Muscle layer of duodenum (tissue), 2 donors: ENCODE measurements around the gene PLAGL1.
"Not testable (repeated sequence)": the region's sequence is repeated elsewhere in the genome, so short reads cannot be mapped to it uniquely, and the experiment has no call there.

ENCODE experiments used
- H3K27ac ChIP-seq: one replicate; pipeline ENCODE4 v1.7.0; 2013; ENCODE audit warnings: mild to moderate bottlenecking, low read length
- H3K27me3 ChIP-seq: one replicate; pipeline ENCODE4 v1.7.0; 2013; ENCODE audit warnings: low read depth, mild to moderate bottlenecking, control low read depth, low read length
- H3K36me3 ChIP-seq, 2 donors: one replicate each; pipeline ENCODE4 v1.7.0; 2013; ENCODE audit warnings: low read length in 2 of 2, control low read depth in 1 of 2, mild to moderate bottlenecking in 1 of 2; ENCODE audit not compliant: insufficient read depth in 2 of 2, control insufficient read depth in 1 of 2
- H3K4me1 ChIP-seq, 2 donors: one replicate each; pipeline ENCODE4 v1.7.0; 2013; ENCODE audit warnings: low read length in 2 of 2, mild to moderate bottlenecking in 2 of 2, control low read depth in 1 of 2, moderate library complexity in 1 of 2; ENCODE audit not compliant: insufficient read depth in 2 of 2, control insufficient read depth in 1 of 2
- H3K4me3 ChIP-seq, 2 donors: one replicate each; pipeline ENCODE4 v1.7.0; 2013; ENCODE audit warnings: low read length in 2 of 2, low read depth in 1 of 2, mild to moderate bottlenecking in 1 of 2
- H3K9me3 ChIP-seq, 2 donors: one replicate each; pipeline ENCODE4 v1.7.0; 2013; ENCODE audit warnings: low read length in 2 of 2, control low read depth in 1 of 2, mild to moderate bottlenecking in 1 of 2; ENCODE audit not compliant: control insufficient read depth in 1 of 2
- donor health status: healthy.

The PLAGL1 gene, protein sequence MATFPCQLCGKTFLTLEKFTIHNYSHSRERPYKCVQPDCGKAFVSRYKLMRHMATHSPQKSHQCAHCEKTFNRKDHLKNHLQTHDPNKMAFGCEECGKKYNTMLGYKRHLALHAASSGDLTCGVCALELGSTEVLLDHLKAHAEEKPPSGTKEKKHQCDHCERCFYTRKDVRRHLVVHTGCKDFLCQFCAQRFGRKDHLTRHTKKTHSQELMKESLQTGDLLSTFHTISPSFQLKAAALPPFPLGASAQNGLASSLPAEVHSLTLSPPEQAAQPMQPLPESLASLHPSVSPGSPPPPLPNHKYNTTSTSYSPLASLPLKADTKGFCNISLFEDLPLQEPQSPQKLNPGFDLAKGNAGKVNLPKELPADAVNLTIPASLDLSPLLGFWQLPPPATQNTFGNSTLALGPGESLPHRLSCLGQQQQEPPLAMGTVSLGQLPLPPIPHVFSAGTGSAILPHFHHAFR

DNA sequence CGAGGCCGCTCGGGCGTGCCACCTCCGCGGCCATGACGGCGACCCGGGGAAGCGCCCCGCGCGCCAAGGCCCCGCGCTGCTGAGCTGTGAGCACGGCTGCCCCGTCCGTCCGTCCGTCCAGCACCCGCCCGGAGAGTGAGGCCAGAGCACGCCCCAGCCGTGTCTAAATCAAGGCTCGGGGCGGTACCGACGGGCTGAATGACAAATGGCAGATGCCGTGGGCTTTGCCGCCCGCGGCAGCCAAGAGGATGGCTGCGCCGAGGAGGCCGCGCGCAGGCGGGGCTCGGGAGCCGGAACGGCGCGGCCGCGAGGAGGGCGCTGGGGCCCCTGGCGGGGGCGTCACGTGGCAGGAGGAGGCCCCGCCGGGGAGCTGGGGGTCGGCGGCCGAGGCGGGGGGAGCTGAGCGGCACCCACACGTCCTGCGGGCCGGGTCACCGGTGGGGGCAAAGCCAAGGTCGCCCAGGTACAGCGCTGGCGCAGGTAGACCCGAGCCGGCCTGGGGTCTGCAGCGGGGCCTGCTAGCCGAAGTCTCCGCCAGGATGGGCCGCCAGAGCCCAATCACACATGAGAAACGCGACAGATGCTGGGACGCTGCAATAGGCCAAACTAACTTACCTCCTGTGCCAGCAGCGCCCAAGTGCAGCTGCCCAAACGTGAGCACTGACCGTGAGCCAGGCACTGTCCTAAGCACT is at the start of gene PLAGL1:
PLAGL1 (minus strand) TSS at position 140 of the 692 bp plus-strand sequence. CDS start 60,123 bp downstream, outside the sequence.
- no peaks in the 10 kb centered on the region for H3K9me3 ChIP-seq
- H3K36me3 ChIP-seq: no peaks in the 10 kb centered on the region
- no peaks in the 10 kb centered on the region for H3K27me3 ChIP-seq
- no peaks in the 10 kb centered on the region for H3K4me1 ChIP-seq
- H3K4me3 ChIP-seq: peak within 1 kb of the TSS; percentile 61 to 62
- peak within 1 kb of the TSS; percentile 54 for H3K27ac ChIP-seq

DNA sequence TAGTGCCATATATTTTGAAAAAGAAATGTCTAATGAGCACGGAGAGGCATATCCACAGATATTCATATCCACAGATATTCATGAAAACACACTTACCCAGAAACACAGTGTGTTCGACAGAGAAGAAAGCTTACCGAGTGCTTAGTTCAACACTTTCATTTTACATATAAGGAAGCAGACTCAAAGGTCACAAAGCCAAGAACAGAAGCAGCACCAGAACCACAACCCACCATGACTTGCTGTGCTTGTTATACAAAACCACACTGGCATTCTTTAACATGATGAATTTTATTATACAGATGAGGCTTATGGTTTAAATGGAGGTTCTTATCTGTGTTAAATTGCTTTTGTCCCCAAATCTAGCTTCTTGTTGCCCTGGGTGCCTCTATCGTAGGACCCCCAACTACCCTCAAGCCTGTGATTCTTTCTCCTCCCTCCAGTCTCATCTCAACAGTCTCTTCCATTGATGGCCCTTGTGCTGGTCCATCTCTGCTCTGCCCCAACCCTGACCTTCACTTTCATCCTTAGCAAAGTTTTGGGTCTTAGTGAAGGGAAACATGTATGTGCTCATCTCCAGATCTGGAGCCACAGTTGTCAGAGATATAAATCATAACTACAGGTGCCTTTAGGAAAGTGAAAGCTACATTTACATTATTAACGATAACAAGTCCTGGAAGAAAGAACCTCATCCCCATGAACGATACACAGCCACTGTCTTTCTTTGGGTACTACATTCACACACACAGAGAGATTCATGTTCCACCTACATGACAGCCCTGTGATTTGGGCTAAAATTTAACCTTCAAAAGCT is 47.3 kb upstream of the PLAGL1 start:
- H3K27ac ChIP-seq: peak overlapping the region; percentile 52

DNA sequence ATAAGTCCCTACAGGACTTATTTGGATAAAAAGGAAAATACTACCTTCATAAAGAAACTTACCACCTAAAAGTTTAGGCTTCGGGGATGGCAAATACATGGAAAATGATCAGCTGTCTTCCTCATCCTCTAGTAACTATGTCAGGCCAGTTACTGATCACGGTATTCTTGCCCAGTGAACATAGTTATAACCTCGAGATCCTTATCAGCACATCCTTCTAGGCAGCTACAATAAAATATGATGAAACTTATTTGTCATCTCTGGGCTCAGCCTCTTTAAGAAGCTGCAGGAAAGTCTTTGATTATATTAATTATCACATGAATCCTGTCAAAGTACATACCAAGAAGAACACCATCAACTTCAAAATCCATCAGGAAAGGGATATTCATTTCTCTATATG is 45.5 kb upstream of the PLAGL1 start:
- Histone ChIP-seq H3K9me3 (no peaks in the 10 kb centered on the region), H3K4me3 (no peak overlapping the region), H3K27me3 (no peaks in the 10 kb centered on the region), H3K4me1 (no peaks in the 10 kb centered on the region), H3K36me3 (no peaks in the 10 kb centered on the region), H3K27ac (no peak overlapping the region)

More for the DNA sequence above, 47.3 kb upstream of the PLAGL1 start:
- H3K36me3 ChIP-seq: no peaks in the 10 kb centered on the region
- H3K4me3 ChIP-seq: no peak overlapping the region
- H3K9me3 ChIP-seq: no peaks in the 10 kb centered on the region
- no peaks in the 10 kb centered on the region for H3K4me1 ChIP-seq
- H3K27me3 ChIP-seq: no peaks in the 10 kb centered on the region

GRCh38 chr6:144052488-144052887 is 44.4 kb upstream of the PLAGL1 start:
- no peaks in the 10 kb centered on the region for H3K27me3 ChIP-seq
- no peaks in the 10 kb centered on the region for H3K4me1 ChIP-seq
- no peak overlapping the region for H3K4me3 ChIP-seq
- H3K27ac ChIP-seq: no peak overlapping the region
- H3K36me3 ChIP-seq: no peaks in the 10 kb centered on the region
- no peaks in the 10 kb centered on the region for H3K9me3 ChIP-seq

DNA sequence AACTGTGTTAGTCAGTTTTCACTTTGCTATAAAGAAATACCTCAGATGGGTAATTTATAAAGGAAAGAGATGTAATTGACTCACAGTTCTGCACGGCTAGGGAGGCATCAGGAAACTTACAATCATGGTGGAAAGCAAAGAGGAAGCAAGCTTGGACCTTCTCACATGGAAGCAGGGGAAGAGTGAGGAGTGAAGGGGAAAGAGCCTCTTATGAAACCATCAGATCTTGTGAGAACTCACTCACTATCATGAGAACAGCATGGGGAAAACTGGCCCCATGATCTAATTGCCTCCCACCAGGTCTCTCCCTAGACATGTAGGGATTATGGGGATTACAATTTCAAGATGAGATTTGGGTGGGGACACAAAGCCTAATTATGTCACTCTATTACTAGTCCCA is 41.3 kb upstream of the PLAGL1 start:
- H3K4me1 ChIP-seq: no peaks in the 10 kb centered on the region
- no peaks in the 10 kb centered on the region for H3K36me3 ChIP-seq
- no peak overlapping the region for H3K4me3 ChIP-seq
- no peaks in the 10 kb centered on the region for H3K27me3 ChIP-seq
- H3K9me3 ChIP-seq: no peaks in the 10 kb centered on the region
- H3K27ac ChIP-seq: no peak overlapping the region

- H3K36me3 ChIP-seq: no peaks in the 10 kb centered on the region
- H3K27me3 ChIP-seq: no peaks in the 10 kb centered on the region
- no peaks in the 10 kb centered on the region for H3K9me3 ChIP-seq
Measured at GRCh38 chr6:144047688-144048087, 39.6 kb upstream of the PLAGL1 start.

DNA sequence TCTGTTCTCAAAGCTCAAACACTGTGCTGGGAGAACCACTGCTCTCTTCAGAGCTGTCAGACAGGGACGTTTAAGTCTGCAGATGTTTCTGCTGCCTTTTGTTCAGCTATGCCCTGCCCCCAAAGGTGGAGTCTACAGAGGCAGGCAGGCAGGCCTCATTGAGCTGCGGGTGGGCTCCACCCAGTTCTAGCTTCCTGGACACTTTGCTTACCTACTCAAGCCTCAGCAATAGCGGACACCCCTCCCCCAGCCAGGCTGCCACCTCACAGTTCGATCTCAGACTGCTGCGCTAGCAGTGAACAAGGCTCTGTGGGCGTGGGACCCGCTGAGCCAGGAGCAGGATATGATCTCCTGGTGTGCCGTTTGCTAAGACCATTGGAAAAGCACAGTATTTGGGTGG is 38.6 kb upstream of the PLAGL1 start:
- H3K9me3 ChIP-seq: not testable (repeated sequence)

More at GRCh38 chr6:144047688-144048087, 39.6 kb upstream of the PLAGL1 start:
- H3K4me1 ChIP-seq: no peaks in the 10 kb centered on the region
- H3K4me3 ChIP-seq: no peak overlapping the region
- no peak overlapping the region for H3K27ac ChIP-seq

DNA sequence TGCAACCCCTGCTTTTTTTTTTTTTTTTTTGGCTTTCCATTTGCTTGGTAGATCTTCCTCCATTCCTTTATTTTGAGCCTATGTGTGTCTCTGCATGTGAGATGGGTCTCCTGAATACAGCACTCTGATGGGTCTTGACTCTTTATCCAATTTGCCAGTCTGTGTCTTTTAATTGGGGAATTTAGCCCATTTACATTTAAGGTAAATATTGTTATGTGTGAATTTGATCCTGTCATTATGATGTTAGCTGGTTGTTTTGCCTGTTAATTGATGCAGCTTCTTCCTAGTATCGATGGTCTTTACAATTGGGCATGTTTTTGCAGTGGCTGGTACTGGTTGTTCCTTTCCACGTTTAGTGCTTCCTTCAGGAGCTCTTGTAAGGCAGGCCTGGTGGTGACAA is 36.9 kb upstream of the PLAGL1 start:
- not testable (repeated sequence) for H3K27me3 ChIP-seq, H3K27ac ChIP-seq, H3K4me1 ChIP-seq, H3K4me3 ChIP-seq, H3K36me3 ChIP-seq, H3K9me3 ChIP-seq

More for the DNA sequence above, 38.6 kb upstream of the PLAGL1 start:
- H3K4me1 ChIP-seq, H3K36me3 ChIP-seq, H3K27ac ChIP-seq, H3K27me3 ChIP-seq, H3K4me3 ChIP-seq: not testable (repeated sequence)

- Histone ChIP-seq H3K27me3 (no peaks in the 10 kb centered on the region), H3K4me1 (peaks cover 4% of the 10 kb centered on the region in 2 donors), H3K36me3 (no peaks in the 10 kb centered on the region), H3K9me3 (no peaks in the 10 kb centered on the region), H3K27ac (peak overlapping the region; percentile 67), H3K4me3 (peak overlapping the region; percentile 43 to 55)
Measured at GRCh38 chr6:144036835-144037195, 28.8 kb upstream of the PLAGL1 start.

DNA sequence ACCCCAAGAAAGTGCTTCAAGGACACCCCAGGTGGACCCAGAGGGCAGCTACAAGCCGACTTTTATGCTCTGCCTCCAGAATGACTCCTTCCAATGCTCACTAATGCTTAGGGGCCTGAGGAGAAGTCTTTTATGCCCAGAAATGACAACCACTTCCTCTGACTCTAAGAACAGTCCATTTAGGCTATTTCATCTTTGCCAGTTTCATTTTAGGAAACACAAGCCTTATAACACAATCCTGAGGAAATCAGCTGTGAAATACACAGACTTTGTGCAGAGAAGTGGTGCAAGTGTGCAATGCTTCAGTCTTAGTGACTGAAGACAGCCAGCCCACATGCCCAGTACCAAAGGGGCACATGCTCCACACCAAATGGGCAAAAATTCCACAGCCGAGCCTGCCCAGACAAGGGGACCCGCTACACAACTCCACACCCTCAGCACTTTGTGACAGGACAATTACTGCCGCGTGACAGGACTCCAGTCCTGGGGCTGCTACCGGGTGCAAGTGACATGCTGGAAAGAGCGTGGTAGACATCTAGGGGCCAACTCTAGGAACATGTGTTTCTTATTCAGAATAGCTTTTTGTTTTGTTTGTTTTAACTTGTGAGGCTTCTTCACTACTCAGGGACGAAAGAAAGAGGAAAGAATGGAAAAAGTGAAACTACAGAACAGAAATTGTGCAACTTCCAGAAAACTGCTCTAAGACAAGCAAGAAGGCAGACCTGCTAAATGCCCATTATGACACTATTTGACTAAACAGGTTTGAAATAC is 28.2 kb upstream of the PLAGL1 start:
- peaks cover 4% of the 10 kb centered on the region in 2 donors for H3K4me1 ChIP-seq
- H3K4me3 ChIP-seq: peak overlapping the region; percentile 43 to 55
- no peaks in the 10 kb centered on the region for H3K9me3 ChIP-seq
- H3K27me3 ChIP-seq: no peaks in the 10 kb centered on the region
- H3K36me3 ChIP-seq: no peaks in the 10 kb centered on the region
- peak overlapping the region; percentile 67 for H3K27ac ChIP-seq
